Measurements from ENCODE around the gene CYB5R2.

- TF ChIP-seq POLR2A (IDR thresholded peaks at IDR 0.05) (no peak), CTCF (IDR thresholded peaks at IDR 0.05 in 4 of 5, conservative IDR thresholded peaks at IDR 0.05 in 1 of 5) (no peak)
These were observed 22.2 kb downstream of the CYB5R2 start for GRCh38 chr11:7651140-7651551.
